SIG-M5 treated with dmso at 0.1 percent for 504 hours (cell line): ENCODE data around the gene ZFP3.
"Not testable (repeated sequence)": the region's sequence is repeated elsewhere in the genome, so short reads cannot be mapped to it uniquely, and the experiment has no call there.

Source experiments
- DNase-seq: peaks from one replicate; lab custom pipeline; 2025; ENCODE audit not compliant: unreplicated experiment; lab: John Stamatoyannopoulos, UW

ZFP3 gene

DNA sequence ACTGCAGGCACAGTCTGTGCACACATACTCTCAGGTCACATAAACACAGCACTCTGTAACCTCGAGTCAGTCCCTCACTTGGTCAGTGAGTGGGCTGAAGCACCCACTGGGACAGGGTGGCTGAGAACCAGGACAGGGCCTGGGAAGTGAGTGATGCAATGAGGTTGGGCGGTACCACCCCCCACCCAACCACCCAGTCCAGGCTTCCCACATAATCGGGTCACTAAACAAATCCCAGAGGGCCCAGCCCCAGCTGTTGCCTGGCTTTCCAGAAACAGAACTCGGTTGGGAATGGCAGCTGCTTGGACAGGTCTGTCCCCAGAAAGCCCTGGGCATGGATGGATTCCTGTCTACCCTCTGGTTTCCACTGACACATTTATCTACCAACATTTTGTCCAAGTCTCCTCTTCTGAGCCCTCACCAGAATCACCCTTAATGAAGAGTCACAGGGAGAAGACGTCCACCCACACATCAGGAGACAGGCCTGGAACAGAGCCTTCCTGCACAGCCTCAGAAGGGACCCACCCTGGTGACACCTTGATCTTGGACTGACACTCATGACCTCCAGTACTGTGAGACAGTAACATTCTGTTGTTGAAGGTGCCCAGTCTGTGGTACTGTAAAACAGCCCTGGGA, 46.0 kb downstream of the ZFP3 start:
- not testable (repeated sequence) for DNase-seq

DNA sequence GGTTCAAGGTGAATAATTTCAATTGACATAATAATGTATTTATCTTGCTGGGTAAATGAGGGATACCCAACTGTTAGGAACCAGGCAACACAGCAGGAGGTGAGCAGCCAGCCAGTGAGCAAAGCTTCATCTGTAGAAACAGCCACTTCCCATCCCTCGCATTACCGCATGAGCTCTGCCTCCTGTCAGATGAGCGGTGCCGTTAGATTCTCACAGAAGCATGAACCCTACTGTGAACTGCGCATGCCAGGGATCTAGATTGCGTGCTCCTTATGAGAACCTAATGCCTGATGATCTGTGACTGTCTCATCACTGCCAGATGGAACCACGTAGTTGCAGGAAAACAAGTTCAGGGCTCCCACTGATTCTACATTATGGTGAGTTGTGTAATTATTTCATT, 46.6 kb downstream of the ZFP3 start:
- not testable (repeated sequence) for DNase-seq

DNA sequence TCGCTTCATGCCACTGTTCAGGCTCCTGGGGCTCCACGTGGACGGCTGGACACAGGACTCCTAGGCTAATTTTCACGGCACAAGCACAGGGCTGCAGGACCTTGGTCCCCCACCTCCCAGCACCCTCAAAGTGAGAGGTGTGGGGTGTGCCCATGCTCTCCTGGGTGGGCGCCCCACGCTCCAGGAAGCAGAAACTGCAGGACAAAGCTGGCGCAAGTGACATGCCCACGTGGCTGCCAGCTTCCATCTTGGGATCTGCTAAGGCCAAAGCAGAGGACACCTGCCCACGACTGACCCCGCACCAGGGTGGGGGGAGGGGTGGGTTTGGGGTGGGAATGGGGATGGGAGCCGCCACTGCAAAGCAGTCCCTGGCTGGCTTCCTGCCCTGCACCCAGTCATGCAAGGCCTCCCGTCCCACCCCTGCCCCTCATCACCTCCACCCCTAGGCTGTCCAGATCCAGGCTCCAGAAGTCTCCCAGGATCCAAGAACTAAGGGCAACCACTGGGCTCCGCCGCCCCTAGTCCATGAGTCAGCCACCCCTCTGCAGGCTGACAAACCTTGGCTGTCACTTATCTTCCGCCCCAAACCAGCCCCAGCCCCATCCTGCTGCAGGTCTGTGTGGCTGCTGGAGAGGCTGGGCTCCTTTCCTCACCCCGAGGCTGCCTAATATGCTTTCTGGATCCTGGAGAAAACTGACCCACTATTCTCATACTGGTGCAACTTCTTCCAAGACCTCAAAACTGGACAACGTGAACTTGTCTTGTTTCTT, 48.6 kb downstream of the ZFP3 start:
- DNase-seq, result no peak

DNA sequence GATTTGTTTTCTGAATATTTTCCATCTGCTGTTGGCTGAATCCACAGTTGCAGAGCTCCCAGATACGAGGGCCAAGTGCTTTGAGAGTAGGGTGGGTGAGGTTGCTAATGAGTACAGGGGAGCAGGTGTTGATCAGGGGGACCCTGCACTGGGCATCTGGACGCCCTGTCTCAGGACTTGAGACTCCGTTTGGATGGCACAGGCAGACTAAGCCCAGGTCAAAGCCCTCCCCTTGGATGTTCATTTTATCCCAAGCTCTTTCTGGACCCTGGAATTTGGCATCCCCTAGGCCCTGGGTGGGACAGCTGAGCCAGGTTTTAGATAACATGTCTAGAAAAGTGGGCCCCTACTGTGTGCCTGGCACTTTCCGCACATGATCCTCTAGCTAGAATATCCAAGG, 49.6 kb downstream of the ZFP3 start:
- DNase-seq, result no peak

- DNase-seq, result not testable (repeated sequence)
Observed at GRCh38 chr17:5128387-5128786, 50.1 kb downstream of the ZFP3 start.

DNA sequence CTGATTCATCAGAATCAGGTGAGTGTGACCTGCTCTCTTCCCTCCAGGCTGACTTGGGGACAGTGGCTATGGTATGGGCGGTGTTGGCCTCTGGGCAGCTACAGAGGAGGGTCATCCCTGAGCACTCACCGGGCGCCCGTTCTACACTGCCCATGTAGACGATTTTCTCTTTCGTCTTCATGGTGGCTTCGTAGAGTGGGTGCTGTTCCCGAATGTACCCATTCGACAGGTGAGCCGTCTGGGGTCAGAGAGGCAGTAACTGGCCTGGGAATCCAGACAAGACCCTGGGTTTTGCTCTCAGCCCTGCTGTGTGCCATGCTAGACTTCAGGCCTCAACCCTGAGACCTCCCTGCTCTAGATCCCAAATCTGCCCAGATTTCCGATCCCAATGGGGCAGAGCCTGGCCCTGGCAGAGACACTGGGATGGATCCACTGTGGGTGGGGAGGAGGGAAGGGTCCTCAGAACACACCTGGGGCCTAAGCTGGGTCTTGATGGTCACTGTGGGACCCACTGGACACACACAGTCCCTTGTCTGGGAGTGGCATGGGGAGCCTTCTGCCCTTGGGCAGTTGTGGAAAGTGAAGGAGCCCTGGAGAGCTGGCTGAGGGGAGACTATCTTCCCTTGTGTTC, 50.8 kb downstream of the ZFP3 start:
- no peak for DNase-seq

DNA sequence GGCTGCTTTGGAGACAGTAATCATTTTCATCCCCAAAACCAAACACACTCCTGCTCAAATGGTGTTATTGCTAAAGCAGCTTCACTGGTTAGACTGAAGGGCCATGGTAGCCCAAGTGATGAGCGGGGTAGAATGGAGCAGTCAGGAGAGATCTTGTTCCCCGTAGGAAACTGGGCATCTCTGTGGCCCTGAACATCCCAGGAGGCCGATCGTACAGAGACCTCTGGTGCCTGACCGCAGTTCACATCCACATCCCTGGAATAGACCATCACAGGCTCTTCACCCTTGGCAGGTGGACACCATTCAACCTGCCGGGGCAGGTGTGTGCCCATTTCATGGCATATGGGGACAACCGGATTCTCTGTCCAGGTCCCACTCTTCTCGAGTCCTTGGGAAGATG, 51.5 kb downstream of the ZFP3 start:
- not testable (repeated sequence) for DNase-seq

DNA sequence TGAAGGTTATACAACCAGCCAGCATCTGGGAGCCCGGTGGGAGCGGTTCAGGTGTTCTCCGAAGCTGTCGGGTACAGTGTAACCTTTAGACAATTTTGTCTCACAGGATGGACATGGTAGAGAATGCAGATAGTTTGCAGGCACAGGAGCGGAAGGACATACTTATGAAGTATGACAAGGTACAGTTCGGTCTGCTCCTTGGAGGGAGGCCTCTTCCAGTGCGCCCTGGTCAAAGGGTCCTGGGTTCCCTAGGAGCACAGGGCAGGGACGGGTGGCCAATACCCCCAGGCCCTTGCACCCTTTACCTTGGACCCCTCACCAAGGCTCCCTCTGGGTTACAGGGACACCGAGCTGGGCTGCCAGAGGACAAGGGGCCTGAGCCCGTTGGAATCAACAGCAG, 52.0 kb downstream of the ZFP3 start:
- not testable (repeated sequence) for DNase-seq

- DNase-seq, result not testable (repeated sequence)
Observed at GRCh38 chr17:5130687-5131086, 52.4 kb downstream of the ZFP3 start.

DNA sequence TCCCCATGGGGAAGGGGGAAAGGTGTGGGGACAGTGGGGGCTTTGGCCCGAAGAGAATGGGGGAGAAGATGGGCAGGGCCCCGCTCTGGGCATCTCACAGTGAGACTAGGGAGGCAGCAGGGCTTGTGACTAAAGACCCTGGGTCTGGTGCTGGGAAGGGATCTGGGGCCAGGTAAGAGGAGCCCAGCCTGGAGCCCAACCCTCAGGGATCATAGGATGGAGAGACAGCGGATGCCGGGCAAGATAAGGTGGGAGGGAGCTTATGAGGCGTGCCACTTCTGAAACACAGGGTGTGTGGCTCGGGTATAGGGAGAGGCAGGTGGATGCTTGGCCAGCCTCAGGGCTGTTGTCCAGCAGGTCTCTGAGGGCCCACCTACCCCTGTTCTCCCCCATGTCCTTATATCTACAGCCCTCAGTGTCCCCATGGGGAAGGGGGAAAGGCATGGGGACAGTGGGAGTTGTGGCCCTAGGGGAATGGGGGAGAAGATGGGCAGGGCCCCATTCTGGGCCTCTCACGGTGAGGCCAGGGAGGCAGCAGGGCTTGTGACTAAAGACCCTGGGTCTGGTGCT, 53.0 kb downstream of the ZFP3 start:
- no peak for DNase-seq

DNA sequence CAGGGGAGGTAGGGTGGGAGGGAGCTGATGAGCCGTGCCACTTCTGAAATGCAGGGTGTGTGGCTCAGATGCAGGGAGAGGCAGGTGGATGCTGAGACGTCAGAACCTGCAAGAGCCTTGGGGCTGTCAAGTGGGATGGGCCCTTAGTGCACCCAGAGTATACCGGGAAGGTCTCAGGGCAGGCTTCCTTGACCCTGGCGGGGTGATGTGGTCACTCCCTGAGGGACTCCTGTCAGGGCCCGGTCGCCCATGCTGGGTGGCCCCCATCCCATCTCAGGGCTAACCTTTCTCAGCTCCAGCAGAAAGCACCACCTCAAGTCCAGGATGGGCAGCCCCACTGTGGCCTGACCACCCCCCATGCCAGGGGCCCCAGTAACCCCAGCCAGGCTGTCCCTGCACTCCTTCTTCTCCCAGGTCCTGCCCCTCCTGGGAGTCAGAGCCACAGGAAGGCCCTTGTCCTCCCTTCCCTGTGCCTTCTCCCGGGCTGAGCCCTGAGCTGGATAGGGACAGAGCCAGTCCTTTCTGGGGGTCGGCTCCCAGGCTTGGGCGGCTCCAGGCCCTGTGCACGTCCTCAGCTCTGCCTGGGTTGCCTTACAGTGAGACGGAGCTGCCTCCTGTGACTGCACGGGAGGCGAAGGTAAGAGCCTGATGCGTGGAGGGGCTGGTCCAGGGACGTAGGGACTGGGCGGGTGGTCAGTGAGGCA, 53.7 kb downstream of the ZFP3 start:
- not testable (repeated sequence) for DNase-seq

DNA sequence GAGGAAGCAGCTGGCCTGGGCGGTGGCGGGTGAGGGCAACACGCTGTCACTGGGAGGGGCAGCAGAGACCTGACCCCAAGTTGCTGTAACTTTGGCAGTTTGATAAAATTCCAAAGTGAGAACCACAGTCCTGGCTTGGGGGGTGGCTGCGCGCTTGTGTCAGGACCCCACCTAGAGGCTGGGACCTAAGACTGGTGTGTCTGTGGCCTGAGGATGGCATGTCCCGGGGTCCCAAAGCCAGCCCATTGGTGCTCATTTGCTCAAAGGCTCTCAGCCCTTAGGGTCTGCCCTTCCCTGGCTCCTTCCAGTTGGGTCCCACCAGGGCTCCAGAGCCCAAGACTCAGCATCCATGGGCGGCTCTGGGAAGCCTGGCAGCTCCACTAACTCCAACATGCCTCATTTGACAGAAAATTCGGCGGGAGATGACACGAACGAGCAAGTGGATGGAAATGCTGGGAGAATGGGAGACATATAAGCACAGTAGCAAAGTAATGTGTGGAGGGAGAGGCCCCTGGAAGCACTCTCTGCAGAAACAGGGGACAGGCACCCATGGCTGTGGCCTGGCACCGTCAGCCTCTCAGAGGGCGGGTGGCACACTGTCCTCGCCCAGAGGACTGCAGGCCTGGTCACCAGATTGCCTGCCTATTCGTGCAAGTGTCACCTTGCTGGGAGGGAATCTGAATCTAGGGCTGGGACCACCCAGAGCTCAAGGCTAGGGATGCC, 54.4 kb downstream of the ZFP3 start:
- DNase-seq, result not testable (repeated sequence)

GRCh38 chr17:5133311-5133710, 55.0 kb downstream of the ZFP3 start:
- no peak for DNase-seq

DNA sequence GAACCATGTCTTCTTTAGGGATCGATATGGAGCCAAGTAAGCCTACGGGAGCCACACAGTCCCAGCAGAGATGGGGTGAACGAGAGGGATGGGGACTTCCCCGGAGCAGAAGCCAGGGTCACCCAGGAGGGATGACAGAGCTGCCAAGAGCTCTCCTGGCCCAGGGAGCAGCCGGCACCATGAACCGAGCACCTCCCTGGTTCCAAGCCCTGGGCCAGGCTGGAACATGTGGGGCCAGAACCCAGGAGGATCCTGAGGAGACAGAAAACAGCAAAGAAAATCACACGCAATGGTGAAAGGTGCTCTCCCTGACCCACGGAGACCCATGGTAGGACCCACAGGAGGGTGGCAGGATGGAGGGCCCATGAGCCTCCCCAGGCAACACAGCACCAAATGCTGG, 55.7 kb downstream of the ZFP3 start:
- not testable (repeated sequence) for DNase-seq

GRCh38 chr17:5134571-5134970, 56.3 kb downstream of the ZFP3 start:
- DNase-seq, result not testable (repeated sequence)

- DNase-seq, result not testable (repeated sequence)
Observed at GRCh38 chr17:5135131-5135712, 57.0 kb downstream of the ZFP3 start.

- DNase-seq, result no peak
Observed at GRCh38 chr17:5135726-5136579, 57.7 kb downstream of the ZFP3 start.

- DNase-seq, result not testable (repeated sequence)
Observed at GRCh38 chr17:5136580-5137412, 58.5 kb downstream of the ZFP3 start.
